Nephron progenitor cell (in vitro differentiated cells): ENCODE results near the gene TCERG1L.

ENCODE experiments used
- DNase-seq: peaks from one replicate; pipeline ENCODE4 v3.0.0; 2021
- H3K27ac Mint-ChIP-seq: 2 replicates; pipeline ENCODE4 v1.8.0; 2021; ENCODE audit warnings: mild to moderate bottlenecking, moderate library complexity, mixed read lengths
- H3K27me3 Mint-ChIP-seq: 2 replicates; pipeline ENCODE4 v1.8.0; 2021; ENCODE audit warnings: mild to moderate bottlenecking, low read depth, mixed read lengths; ENCODE audit not compliant: poor library complexity
- H3K36me3 Mint-ChIP-seq: 2 replicates; pipeline ENCODE4 v1.8.0; 2021; ENCODE audit warnings: low read depth, mixed read lengths
- H3K4me1 Mint-ChIP-seq: 2 replicates; pipeline ENCODE4 v1.8.0; 2021; ENCODE audit warnings: mixed read lengths
- H3K4me3 Mint-ChIP-seq: 2 replicates; pipeline ENCODE4 v1.8.0; 2021; ENCODE audit warnings: mild to moderate bottlenecking, moderate library complexity, mixed read lengths
- H3K9me3 Mint-ChIP-seq: 2 replicates; pipeline ENCODE4 v1.8.0; 2021; ENCODE audit warnings: mild to moderate bottlenecking, moderate library complexity, mixed read lengths
- TF ChIP-seq, protein P1 (sequence below): fragments of 200-600 bp; sonication (generic); IDR thresholded peaks from 2 replicates; pipeline ENCODE4 v1.5.0; 2021; ENCODE audit warnings: antibody characterized with exemption

Gene TCERG1L

DNA sequence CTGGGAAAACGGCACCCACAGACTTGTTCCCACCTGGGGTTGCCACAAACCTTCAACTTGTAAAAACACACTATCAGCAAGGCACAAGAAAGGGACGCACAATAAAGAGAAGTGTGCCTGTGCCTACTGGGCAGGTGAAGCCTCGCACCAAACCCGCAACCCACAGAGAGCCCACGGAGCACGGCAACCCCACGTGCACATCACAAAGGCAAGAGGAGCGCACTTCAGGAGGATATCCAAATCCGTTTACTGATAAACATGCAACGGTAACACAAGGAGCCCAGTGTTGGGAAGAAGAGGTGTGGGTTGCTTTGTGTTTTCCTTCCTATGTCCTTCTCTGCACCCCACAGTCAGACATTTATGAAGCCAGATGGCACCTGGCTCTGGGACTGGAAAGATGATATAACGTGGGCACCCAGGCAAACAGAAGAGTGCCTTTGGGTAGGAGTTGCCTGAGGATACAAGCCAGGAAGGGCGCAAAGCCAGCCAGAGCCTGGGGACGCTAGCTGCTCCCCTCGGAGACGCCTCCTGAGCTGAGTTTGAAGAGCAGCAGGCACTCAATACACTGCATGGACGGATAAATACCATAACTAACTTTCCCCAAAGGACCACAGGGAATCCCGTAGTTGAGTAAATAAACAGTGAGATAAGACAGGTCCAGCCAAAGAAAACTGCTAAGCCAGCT, 41.6 kb downstream of the TCERG1L start:
- Mint-ChIP-seq H3K27ac (no peak overlapping the region), H3K4me3 (no peak overlapping the region), H3K9me3 (peaks cover 7% of the 10 kb centered on the region), H3K27me3 (peaks cover 11% of the 10 kb centered on the region), H3K36me3 (no peaks in the 10 kb centered on the region), H3K4me1 (peaks cover 12% of the 10 kb centered on the region)
- DNase-seq, result no peak
- TF ChIP-seq, protein P1, sequence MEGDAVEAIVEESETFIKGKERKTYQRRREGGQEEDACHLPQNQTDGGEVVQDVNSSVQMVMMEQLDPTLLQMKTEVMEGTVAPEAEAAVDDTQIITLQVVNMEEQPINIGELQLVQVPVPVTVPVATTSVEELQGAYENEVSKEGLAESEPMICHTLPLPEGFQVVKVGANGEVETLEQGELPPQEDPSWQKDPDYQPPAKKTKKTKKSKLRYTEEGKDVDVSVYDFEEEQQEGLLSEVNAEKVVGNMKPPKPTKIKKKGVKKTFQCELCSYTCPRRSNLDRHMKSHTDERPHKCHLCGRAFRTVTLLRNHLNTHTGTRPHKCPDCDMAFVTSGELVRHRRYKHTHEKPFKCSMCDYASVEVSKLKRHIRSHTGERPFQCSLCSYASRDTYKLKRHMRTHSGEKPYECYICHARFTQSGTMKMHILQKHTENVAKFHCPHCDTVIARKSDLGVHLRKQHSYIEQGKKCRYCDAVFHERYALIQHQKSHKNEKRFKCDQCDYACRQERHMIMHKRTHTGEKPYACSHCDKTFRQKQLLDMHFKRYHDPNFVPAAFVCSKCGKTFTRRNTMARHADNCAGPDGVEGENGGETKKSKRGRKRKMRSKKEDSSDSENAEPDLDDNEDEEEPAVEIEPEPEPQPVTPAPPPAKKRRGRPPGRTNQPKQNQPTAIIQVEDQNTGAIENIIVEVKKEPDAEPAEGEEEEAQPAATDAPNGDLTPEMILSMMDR, result no peak

GRCh38 chr10:131267814-131268095, 43.8 kb downstream of the TCERG1L start:
- Mint-ChIP-seq H3K4me1 (peaks cover 12% of the 10 kb centered on the region), H3K27me3 (peaks cover 11% of the 10 kb centered on the region), H3K36me3 (no peaks in the 10 kb centered on the region), H3K4me3 (no peak overlapping the region), H3K9me3 (peaks cover 7% of the 10 kb centered on the region), H3K27ac (no peak overlapping the region)
- no peak for DNase-seq
- TF ChIP-seq, protein P1, result no peak

DNA sequence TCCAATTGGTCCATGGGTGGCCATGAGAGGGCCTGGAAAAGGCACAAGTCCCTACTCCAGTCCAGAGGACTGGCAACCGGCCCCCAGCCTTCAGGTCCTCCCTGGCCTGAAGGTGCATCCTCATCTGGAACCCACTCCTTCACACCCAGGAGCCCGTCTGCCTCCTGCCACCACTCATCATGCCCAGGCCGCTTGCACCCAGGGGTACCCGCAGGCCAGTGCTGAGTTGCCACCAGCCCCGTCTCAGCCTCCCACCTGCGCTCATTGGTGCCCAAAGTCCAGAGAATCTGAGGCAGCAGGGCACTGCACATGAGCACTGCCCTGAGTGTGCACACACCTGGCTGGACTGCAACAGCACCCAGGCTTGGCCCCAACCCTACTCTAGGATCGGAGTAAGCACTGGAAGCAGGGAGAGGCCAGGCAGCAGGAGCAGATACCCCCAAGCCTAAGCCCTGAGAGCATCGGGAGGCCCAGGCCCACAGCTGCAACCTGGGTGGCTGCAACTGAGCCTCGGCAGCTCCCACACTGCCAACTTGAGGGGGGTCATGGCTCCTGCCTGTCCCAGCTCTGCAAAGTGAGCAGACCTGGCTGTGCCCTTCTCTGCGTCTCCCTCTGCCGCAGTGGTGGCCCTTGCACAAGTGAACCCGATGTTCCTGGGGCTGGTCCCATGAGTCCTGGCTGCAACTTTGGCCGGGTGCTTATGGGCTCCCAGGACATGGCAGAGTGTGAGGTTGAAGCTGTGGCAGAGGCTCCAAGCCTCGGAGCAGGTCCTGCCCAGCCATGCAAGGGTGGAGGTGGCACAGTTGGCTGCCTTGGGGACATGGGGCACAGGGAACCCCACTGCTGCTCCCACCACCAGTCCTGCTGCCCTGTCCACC, 44.3 kb downstream of the TCERG1L start:
- Mint-ChIP-seq H3K27ac (no peak overlapping the region), H3K4me1 (peaks cover 12% of the 10 kb centered on the region), H3K4me3 (no peak overlapping the region), H3K9me3 (peaks cover 7% of the 10 kb centered on the region), H3K36me3 (no peaks in the 10 kb centered on the region), H3K27me3 (peaks cover 9% of the 10 kb centered on the region)
- no peak for DNase-seq
- TF ChIP-seq, protein P1, result no peak

DNA sequence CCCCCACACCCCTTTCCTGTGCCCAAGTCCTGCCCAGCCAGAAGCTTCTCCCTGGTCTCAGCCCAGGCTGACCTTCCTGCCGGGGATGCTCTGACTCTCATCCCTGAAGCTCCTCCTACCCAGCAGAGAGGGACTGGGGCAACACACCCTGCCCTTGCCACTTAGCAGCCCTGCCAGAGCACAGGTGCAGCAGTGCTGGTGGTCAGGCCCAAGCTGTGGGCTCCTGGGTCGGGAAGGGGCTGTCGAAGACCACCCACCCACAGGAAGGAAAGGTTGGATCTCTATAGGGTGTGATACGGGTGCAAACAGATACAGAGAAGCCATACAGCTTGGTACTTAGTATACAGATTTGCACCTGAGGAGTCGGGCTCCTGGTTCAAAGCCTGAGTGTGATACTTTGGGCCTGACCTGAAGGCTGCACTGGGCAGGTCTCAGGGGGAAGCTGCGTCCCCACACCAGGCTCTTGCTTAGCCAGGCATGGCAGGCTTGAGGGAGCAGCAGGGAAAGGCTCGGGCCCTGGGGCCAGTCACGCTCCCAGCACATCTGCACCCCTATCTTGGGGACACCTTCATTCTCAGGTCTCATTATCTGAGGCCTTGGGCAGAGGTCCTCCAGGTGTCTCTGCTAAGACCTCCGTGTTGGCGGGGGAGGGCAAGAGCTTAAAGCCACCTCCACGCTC, 47.3 kb downstream of the TCERG1L start:
- Mint-ChIP-seq H3K27ac (no peak overlapping the region), H3K27me3 (no peaks in the 10 kb centered on the region), H3K36me3 (no peaks in the 10 kb centered on the region), H3K9me3 (peaks cover 7% of the 10 kb centered on the region), H3K4me3 (no peak overlapping the region), H3K4me1 (no peaks in the 10 kb centered on the region)
- TF ChIP-seq, protein P1, result no peak
- no peak for DNase-seq

DNA sequence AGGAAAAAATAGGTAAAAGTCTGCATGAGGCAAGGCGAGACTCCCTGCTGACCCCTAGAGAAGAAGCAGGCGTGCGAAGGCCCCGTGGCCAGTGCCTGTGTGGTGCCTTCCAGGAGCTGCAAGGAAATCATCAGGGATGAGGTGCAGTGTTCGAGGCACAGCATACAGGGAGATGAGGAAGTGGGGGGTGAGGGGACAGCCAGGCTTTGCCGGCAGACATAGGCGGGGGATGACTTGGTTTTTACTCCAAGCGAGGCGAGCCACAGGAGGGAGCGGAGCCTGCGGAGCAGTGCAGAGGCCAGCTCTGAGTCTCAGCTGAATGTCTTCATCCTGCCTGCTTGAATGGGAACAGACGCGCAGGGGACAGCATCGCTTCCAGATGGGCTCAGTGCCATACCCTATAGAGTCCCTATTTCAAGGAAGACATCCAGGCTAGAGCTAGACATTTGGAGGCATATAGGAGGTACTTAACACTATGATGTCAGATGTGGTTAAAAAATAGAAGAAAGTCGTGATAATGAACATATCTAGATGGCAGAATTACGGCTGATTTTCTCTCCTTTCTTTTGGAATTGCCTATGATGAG, 49.5 kb downstream of the TCERG1L start:
- H3K4me1 Mint-ChIP-seq, result no peaks in the 10 kb centered on the region
- DNase-seq, result no peak
- H3K36me3 Mint-ChIP-seq, result no peaks in the 10 kb centered on the region
- H3K9me3 Mint-ChIP-seq, result no peaks in the 10 kb centered on the region
- no peaks in the 10 kb centered on the region for H3K27me3 Mint-ChIP-seq
- TF ChIP-seq, protein P1, result no peak
- no peak overlapping the region for H3K4me3 Mint-ChIP-seq
- H3K27ac Mint-ChIP-seq, result no peak overlapping the region
